ENCODE data around the gene CEP120.
A peak's percentile ranks its signal among the peaks of the same experiment; 100 is the strongest.
"Not testable (repeated sequence)": the region's sequence is repeated elsewhere in the genome, so short reads cannot be mapped to it uniquely, and the experiment has no call there.

The CEP120 gene

DNA sequence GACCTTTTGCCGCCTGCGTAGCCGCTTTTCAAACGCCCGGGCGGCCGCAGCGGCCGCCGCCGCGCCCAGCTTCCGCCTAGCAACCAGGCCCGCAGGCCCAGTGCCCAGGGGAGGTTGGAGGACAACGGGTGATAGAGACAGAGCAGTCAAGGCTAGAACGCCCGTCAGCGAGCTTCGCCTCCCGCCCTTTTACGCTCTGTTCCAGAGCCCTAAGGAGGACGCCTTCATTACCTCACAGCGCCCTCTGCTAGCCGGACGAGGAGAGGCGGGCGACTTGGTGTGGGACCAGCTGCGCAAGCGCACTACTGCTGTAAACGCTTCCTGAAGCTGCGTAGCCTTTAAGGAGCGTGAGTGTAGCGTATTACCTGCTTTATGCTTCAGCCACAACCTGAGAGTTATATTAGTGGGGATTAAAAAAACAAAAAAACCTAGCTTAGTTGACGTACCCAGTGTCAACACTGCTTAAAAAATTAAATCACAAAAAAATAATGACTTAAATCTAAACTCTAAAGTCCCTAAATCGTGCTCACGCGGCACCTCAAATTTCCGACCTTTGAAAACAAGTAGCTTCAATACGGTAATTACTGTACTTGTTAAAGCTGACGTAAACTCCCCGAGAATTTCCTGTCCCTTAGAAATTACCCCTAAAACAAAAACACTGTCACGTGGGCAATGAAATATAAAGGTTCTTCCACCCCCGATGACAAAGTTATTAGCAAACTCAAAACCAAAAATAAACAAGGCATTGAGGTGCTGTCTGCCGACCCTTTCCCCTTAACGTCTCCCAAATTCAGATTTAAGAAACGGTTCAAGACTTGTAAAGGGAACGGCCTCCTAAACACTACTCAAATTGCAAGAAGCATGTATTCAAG lies at the start of gene CEP120:
Gene CEP120 (minus strand): TSS at position 126 of the 872 bp plus-strand sequence. CDS start 405 bp downstream, outside the sequence.
- DNase-seq (ENCODE audit: low read depth), result peak; percentile 97

DNA sequence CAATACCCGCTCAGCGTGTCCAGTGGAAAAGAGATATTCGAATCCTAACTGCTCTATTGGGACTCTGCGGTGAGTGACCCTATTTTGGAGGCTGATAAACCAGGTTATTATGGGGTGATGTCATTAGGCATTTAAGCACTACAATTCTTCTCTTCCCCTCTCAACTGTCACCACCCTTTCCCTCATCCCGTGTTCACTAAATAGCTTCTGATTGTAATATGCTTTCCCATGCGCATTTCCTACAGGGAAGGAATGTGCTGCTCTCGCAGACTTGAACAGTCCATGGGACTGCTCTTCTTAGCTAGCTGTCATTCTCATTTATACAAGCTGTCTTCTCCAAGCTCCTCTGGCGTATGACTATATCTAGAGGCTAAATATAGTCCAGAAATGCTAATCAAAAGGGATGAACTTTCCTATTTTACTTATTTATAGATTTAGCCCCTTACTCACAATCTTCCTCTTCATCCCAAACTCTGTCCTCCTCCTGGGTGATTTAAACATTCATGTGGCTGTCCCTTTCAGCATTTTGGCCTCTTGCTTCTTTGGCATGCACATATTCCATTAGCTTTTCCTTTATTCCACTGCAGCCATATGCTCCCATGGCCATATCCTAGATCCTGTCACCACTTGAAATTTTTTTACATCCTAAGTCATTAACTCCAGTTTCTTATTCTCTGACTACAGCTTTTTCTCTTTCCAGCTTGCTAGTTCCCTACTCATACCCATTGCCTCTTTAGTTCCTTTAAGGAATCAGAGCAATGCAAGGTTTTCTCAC lies 49.1 kb upstream of the CEP120 start:
- no peak for DNase-seq (ENCODE audit: low read depth)

GRCh38 chr5:123471385-123471784 lies 48.2 kb upstream of the CEP120 start:
- DNase-seq (ENCODE audit: low read depth), result no peak

- not testable (repeated sequence) for DNase-seq (ENCODE audit: low read depth)
These were observed 43.6 kb upstream of the CEP120 start for GRCh38 chr5:123466839-123467238.

DNA sequence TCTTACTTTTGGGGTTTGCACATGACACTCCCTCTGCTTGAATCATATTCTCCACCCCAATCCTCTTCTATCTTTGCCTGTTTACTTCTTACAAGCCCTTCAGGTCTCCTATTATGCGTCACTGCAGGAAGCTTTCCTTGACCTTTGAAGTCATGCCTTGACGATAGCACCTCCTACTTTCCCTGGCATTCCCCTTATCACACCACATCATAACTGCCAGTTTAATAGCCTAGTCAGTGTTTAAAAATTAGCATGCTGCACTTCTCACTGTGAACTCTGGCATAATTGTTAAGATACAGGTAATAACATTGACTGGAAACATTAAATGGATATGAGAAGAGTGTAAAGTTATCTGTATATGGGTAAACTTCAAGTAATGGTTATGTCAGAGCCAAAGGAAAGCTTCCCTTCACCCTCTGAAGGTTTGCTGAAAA lies 37.1 kb upstream of the CEP120 start:
- DNase-seq (ENCODE audit: low read depth), result no peak

GRCh38 chr5:123458994-123459393 lies 35.8 kb upstream of the CEP120 start:
- not testable (repeated sequence) for DNase-seq (ENCODE audit: low read depth)

GRCh38 chr5:123456242-123456641 lies 33.0 kb upstream of the CEP120 start:
- no peak for DNase-seq (ENCODE audit: low read depth)

- no peak for DNase-seq (ENCODE audit: low read depth)
These were observed 32.4 kb upstream of the CEP120 start for GRCh38 chr5:123455640-123456039.

DNA sequence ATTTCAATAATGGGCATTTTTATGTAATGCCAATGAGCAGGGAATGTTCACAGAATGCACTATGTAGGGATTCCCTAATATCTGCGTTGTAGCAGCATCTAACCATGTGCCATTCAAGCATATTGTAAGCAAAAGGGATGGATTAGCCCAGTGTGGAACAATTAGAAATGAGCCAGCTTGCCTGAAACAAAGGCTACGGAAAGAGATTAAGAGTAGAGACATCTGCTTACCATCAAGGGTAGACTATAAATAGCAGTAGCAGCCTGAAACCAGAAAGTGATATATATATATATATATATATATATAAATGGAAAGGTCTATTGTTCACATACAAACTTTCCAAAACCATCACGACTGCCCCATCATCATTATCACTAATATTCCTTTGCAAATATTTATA lies 31.9 kb upstream of the CEP120 start:
- DNase-seq (ENCODE audit: low read depth), result no peak

DNA sequence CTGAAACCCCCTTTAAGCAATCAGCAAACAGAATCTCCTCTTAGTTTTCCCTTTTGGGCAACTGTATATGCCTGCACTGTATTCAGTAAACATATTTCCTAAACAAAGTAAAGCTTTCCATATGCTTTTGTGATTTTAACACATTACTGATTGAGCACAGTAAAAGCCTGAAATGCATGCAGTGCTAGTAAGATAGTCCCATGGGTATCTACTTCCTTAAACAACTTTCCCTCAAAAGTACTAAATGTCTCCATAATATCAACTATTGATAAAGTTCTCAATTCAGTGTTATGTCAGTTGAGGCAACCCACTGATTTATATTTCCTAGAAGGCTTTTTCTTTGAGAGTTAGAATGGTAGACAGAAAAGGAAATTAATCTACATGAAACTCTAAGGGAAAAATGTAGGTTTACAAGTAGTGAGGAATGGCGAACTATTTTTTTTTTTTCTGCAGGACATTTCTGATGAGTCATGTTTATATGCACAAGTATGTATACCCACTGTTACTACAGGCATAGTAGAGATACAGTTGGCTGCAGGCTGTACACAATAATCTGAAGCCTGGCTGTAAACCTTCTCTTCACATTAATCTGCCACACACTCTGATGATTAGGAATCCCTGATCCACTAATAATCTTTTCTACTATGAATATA lies 31.2 kb upstream of the CEP120 start:
- DNase-seq (ENCODE audit: low read depth), result no peak

DNA sequence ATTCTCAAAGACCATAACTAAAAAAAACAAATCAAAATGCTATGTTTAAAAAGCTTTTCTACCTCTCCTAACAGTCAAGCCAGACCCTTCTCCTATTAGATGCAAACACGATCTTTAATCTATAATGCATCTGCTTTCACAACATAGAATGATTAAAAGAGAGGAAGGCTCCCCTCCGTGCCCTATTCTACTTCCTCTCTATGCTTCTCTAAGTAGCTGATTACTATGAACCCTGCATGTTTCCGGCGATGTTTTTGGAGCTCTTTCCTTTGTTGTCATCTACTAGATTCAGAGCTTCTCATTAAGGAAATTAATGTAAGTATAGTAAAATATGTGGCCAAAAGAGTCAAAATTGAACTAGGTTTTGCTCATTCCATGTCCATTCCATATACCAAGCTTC lies 29.2 kb upstream of the CEP120 start:
- DNase-seq (ENCODE audit: low read depth), result no peak

GRCh38 chr5:123451047-123451446 lies 27.8 kb upstream of the CEP120 start:
- DNase-seq (ENCODE audit: low read depth), result no peak

- DNase-seq (ENCODE audit: low read depth), result no peak
These were observed 27.4 kb upstream of the CEP120 start for GRCh38 chr5:123450640-123451039.

DNA sequence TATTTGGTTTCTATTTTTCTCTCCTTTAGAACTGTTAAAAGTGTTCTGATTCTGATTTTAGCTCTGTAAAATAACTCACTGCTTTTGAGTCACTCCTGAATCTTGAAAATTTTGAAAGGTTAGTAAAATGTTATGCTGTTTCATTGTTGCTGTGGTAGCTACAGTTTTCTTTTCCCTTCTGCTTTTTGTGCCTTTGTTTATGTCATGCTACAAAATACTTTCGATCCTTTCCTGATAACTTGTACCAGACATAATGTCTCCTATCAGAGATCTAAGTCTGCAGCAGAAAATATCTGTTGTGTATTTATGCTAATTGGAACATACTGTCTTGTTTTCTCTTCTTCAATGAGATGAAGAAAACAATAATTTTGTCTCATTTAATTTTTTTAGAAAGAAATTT lies 26.9 kb upstream of the CEP120 start:
- no peak for DNase-seq (ENCODE audit: low read depth)

- DNase-seq (ENCODE audit: low read depth), result no peak
These were observed 26.3 kb upstream of the CEP120 start for GRCh38 chr5:123449424-123449974.

DNA sequence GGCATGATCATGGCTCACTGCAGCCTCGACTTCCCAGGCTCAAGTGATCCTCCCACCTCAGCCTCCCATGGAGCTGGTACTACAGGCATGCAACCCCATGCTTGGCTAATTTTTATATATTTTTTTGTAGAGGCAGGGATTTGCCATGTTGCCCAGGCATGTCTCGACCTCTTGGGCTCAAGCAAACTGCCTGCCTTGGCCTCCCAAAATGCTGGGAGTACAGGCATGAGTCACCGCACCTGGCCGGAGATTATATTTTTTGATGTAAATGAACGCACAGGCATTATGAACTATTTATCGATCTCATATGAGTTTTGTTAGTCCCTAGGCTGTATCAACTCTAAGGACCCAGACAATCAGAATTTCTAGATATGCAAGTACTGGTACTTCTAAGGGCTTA lies 25.5 kb upstream of the CEP120 start:
- DNase-seq (ENCODE audit: low read depth), result no peak

DNA sequence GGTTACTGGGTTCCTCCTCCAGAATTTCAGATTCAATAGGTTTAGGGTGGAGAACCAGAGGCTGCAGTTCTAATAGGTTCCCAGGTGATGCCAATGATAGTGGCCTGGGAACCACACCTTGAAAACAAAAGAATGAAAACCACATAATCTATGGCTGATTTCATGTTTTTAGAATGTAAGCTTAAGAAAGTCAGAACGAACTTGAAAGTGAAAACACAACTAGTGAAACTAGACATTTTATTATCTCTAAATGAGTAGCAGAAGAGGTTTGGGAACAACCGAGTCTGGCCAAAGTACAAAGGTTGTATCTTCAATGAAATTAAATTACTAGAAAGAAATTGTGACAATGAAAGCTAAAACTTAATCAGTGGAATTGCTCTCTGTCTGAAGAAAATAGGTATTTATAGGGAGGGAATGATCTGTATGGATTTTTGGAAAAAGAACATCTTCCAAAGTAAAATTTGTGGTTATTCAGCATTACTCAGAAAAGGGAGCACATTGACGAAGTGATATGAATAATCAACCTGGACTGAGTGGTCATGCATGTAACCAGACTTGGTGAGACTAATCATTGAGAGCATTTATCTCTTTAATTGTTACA lies 24.9 kb upstream of the CEP120 start:
- no peak for DNase-seq (ENCODE audit: low read depth)

- no peak for DNase-seq (ENCODE audit: low read depth)
These were observed 20.8 kb upstream of the CEP120 start for GRCh38 chr5:123444016-123444415.

DNA sequence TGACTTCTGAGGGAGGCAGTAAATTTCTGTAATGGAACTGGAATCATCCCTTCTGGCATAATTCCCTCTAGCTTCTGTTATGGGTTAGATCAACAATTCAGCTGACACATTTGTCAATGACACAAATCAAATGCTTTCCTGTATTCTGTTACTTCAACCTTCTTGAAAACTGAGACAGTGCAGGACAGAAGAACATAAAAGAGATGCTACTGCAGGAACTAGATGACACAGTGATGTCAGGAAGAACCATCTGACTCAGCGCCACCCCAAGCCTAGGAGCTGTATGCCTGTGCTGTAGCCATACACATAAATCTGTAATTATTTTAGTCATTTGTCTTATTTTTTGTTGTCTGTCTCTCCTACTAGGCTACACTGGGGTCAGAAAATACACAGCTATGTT lies 18.2 kb upstream of the CEP120 start:
- DNase-seq (ENCODE audit: low read depth), result no peak

- DNase-seq (ENCODE audit: low read depth), result no peak
These were observed 17.4 kb upstream of the CEP120 start for GRCh38 chr5:123440456-123441181.

GRCh38 chr5:123439709-123440108 lies 16.5 kb upstream of the CEP120 start:
- DNase-seq (ENCODE audit: low read depth), result no peak
